Measurements from ENCODE around the gene CDH13.

DNA sequence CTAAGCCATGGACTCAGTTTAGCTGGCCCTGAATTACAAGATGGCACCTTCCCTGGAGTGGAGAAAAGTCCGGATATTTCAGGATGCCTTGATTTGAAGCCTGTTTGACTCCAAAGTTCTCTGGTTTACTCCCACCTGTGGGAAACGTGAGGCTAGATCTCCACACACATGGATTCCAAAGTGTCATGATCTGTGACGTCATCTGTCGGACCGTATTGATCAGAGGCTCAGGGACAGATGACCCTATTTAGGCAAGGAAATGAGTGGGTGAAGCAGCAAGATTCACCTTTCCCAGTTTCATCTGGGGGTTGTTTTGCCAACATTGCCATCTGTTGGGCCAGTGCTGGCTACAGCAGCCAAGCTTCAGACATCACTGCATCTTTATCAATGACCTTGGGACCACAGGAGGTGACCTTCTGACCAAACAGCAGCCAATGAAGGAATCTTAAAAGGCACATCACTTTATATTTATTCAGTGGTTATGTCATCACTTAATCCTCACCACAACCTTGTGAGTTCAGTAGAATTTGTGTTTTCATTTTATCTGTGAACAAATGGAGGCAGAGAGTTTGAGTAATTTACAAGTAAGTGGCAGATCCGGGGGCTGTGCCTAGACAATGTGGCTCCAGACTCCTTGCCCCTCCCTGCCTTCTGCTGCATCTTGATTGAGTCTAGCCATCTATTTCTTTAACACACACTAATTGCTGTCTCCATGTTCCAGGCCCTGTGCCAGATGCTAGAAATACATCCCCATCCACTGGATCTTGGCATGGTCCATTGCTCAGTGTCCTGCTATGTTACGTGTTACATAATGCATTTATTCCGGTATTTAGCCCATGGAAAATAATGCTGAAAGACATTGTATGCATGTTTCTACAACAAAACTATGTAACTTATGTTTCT, 1.5 kb upstream of the CDH13 start:
- TF ChIP-seq, protein P1, sequence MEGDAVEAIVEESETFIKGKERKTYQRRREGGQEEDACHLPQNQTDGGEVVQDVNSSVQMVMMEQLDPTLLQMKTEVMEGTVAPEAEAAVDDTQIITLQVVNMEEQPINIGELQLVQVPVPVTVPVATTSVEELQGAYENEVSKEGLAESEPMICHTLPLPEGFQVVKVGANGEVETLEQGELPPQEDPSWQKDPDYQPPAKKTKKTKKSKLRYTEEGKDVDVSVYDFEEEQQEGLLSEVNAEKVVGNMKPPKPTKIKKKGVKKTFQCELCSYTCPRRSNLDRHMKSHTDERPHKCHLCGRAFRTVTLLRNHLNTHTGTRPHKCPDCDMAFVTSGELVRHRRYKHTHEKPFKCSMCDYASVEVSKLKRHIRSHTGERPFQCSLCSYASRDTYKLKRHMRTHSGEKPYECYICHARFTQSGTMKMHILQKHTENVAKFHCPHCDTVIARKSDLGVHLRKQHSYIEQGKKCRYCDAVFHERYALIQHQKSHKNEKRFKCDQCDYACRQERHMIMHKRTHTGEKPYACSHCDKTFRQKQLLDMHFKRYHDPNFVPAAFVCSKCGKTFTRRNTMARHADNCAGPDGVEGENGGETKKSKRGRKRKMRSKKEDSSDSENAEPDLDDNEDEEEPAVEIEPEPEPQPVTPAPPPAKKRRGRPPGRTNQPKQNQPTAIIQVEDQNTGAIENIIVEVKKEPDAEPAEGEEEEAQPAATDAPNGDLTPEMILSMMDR (IDR thresholded peaks at IDR 0.05; ENCODE audit: borderline replicate concordance, extremely low read depth, low read length, poor library complexity, severe bottlenecking) = no peak
- TF ChIP-seq EZH2 (IDR thresholded peaks at IDR 0.05; ENCODE audit: borderline replicate concordance, low read depth, low read length, severe bottlenecking) = no peak
